Caki2 (cell line): ENCODE results near the gene RALGAPA1. TPM values are rescaled to one million over a fixed set of nuclear protein-coding genes. Genes with fewer than 3 reads are reported as not detected.
"Not testable (repeated sequence)": the region's sequence is repeated elsewhere in the genome, so short reads cannot be mapped to it uniquely, and the experiment has no call there.

Source experiments
- DNase-seq: peaks from one replicate; pipeline ENCODE4 v3.0.0-alpha.2; 2015; ENCODE audit warnings: low read depth
- in situ Hi-C: cut with HindIII; loops from 2 replicates; pipeline ENCODE4 v1.10.0; 2016; ENCODE audit warnings: low sequenced_read_pairs, low pct_unique_long_range_greater_than_20kb, mixed read lengths
- total RNA-seq: library from RNA; depleted of rRNA; stranded (reverse); fragments of >200 nt; shearing (Covaris generic); gene quantifications from 2 replicates; pipeline ENCODE4 v1.2.3, GENCODE V29; 2014; ENCODE audit warnings: low replicate concordance

Gene RALGAPA1
- total RNA-seq, 1 experiment from 2014 or later, result 5.8 TPM

GRCh38 chr14:35730871-35731270 lies 78.2 kb downstream of the RALGAPA1 start:
- in situ Hi-C loops, result no loop called here
- DNase-seq, result no peak

GRCh38 chr14:35727764-35728163 lies 81.3 kb downstream of the RALGAPA1 start:
- DNase-seq, result no peak
- in situ Hi-C loops, result no loop called here

GRCh38 chr14:35725930-35726329 lies 83.2 kb downstream of the RALGAPA1 start:
- no peak for DNase-seq
- in situ Hi-C loops, result no loop called here

- no peak for DNase-seq
- in situ Hi-C loops, result no loop called here
Measured at GRCh38 chr14:35715079-35715478, 94.0 kb downstream of the RALGAPA1 start.

GRCh38 chr14:35712466-35712865 lies 96.6 kb downstream of the RALGAPA1 start:
- in situ Hi-C loops, result no loop called here
- DNase-seq, result no peak

- no peak for DNase-seq
- in situ Hi-C loops, result no loop called here
Measured at GRCh38 chr14:35708062-35708461, 101.0 kb downstream of the RALGAPA1 start.

GRCh38 chr14:35705636-35706035 lies 103.5 kb downstream of the RALGAPA1 start:
- DNase-seq, result no peak
- in situ Hi-C loops, result no loop called here

- in situ Hi-C loops, result no loop called here
Measured at GRCh38 chr14:35704793-35705493, 104.2 kb downstream of the RALGAPA1 start.

GRCh38 chr14:35701531-35701930 lies 107.6 kb downstream of the RALGAPA1 start:
- in situ Hi-C loops, result no loop called here
- DNase-seq, result no peak

More at GRCh38 chr14:35704793-35705493, 104.2 kb downstream of the RALGAPA1 start:
- DNase-seq, result no peak

GRCh38 chr14:35699791-35700444 lies 109.2 kb downstream of the RALGAPA1 start:
- in situ Hi-C loops, result no loop called here
- DNase-seq, result no peak

- DNase-seq, result no peak
- in situ Hi-C loops, result no loop called here
Measured at GRCh38 chr14:35696575-35696974, 112.5 kb downstream of the RALGAPA1 start.

GRCh38 chr14:35696119-35696518 lies 113.0 kb downstream of the RALGAPA1 start:
- no peak for DNase-seq
- in situ Hi-C loops, result no loop called here

- DNase-seq, result no peak
- in situ Hi-C loops, result no loop called here
Measured at GRCh38 chr14:35695647-35696046, 113.4 kb downstream of the RALGAPA1 start.

GRCh38 chr14:35695072-35695471 lies 114.0 kb downstream of the RALGAPA1 start:
- in situ Hi-C loops, result no loop called here

GRCh38 chr14:35689000-35689460 lies 120.1 kb downstream of the RALGAPA1 start:
- DNase-seq, result no peak
- in situ Hi-C loops, result no loop called here

More at GRCh38 chr14:35695072-35695471, 114.0 kb downstream of the RALGAPA1 start:
- no peak for DNase-seq

GRCh38 chr14:35688126-35688826 lies 120.8 kb downstream of the RALGAPA1 start:
- DNase-seq, result no peak
- in situ Hi-C loops, result no loop called here

- peak; percentile 17 for DNase-seq
- in situ Hi-C loops, result no loop called here
Measured at GRCh38 chr14:35687335-35687939, 121.7 kb downstream of the RALGAPA1 start.

GRCh38 chr14:35683688-35684087 lies 125.4 kb downstream of the RALGAPA1 start:
- DNase-seq, in situ Hi-C loops: not testable (repeated sequence)

- no peak for DNase-seq
- in situ Hi-C loops, result no loop called here
Measured at GRCh38 chr14:35682802-35683201, 126.3 kb downstream of the RALGAPA1 start.
